Heart left ventricle (tissue), 16 donors: Measurements from ENCODE around the gene MRPL40. TPM values are rescaled to one million over a fixed set of nuclear protein-coding genes. Genes with fewer than 3 reads are reported as not detected.

ENCODE experiments used
- ATAC-seq, 4 donors: fragments of 200-7000 bp; cut with Tn5 transposase; one replicate each; pipeline ENCODE4 v1.9.1; 2020 to 2022; ENCODE audit warnings: moderate library complexity in 4 of 4, mild to moderate bottlenecking in 3 of 4, moderate number of reproducible peaks in 1 of 4
- DNase-seq, 5 donors: peaks; one replicate each; pipeline ENCODE4 v3.0.0-alpha.2; 2020
- H3K27ac ChIP-seq, 12 donors: fragments of 200-600 bp; sonication (generic) in 4 of 12; one replicate each; pipeline versions ENCODE4 v1.5.0 to v1.8.0; 2016 to 2022; ENCODE audit warnings: mild to moderate bottlenecking in 2 of 12
- H3K27me3 ChIP-seq, 9 donors: fragments of 200-600 bp; sonication (generic) in 2 of 9; one replicate each; pipeline versions ENCODE4 v1.5.1 to v1.8.0; 2016 to 2022; ENCODE audit warnings: mild to moderate bottlenecking in 3 of 9
- H3K36me3 ChIP-seq, 9 donors: fragments of 200-600 bp; sonication (generic) in 2 of 9; one replicate each; pipeline versions ENCODE4 v1.5.0 to v1.8.0; 2018 to 2022; ENCODE audit warnings: mild to moderate bottlenecking in 2 of 9
- H3K4me1 ChIP-seq, 12 donors: fragments of 200-600 bp; sonication (generic) in 4 of 12; one replicate each; pipeline versions ENCODE4 v1.5.0 to v1.8.0; 2016 to 2022; ENCODE audit warnings: mild to moderate bottlenecking in 3 of 12
- H3K4me3 ChIP-seq, 12 donors: fragments of 200-600 bp; sonication (generic) in 4 of 12; one replicate each; pipeline versions ENCODE4 v1.5.0 to v1.8.0; 2017 to 2022; ENCODE audit warnings: mild to moderate bottlenecking in 9 of 12, moderate library complexity in 4 of 12
- H3K9me3 ChIP-seq, 12 donors: fragments of 200-600 bp; sonication (generic) in 4 of 12; one replicate each; pipeline versions ENCODE4 v1.5.0 to v1.8.0; 2016 to 2022; ENCODE audit warnings: mild to moderate bottlenecking in 1 of 12
- CTCF ChIP-seq, 12 donors: fragments of 200-600 bp; sonication (generic) in 4 of 12; IDR thresholded peaks; one replicate each; pipeline versions ENCODE4 v1.5.0 to v1.8.0; 2018 to 2022; ENCODE audit warnings: antibody characterized with exemption in 12 of 12, mild to moderate bottlenecking in 5 of 12
- POLR2A ChIP-seq, 2 donors: fragments of 450-650 bp; IDR thresholded peaks; one replicate each; pipeline ENCODE4 v1.6.1; 2017; ENCODE audit warnings: antibody characterized with exemption in 2 of 2, mild to moderate bottlenecking in 2 of 2, moderate library complexity in 2 of 2
- WGBS, 4 donors: extraction: QIAGEN DNeasy Blood & Tissue Kit in 2 of 4; methylation state at CpG; one replicate each; pipeline versions ENCODE4 v1.1.5 to v1.1.7; 2013 to 2018; 5-methylcytosine and 5-hydroxymethylcytosine counted together
- intact Hi-C, 10 donors: fragments of 100-400 bp; cut with DNase I; formaldehyde crosslinking; loops; one replicate each; pipeline versions ENCODE4 v1.11.1 to v1.14.2; 2022
- polyA plus RNA-seq, 2 donors: library from polyadenylated mRNA; stranded (reverse); fragments of 200-250 nt; gene quantifications; one replicate each; pipeline ENCODE4 v1.2.3, GENCODE V29; 2013
- total RNA-seq, 9 donors: library from RNA; depleted of rRNA in 2 of 9; stranded (reverse); fragments of >200 nt in 2 of 9; fragmentation: NEBNext Ultra II Directional in 3 of 9; extraction: Animal tissue kit (Norgen Biotek cat#: 25700) in 3 of 9; gene quantifications; one replicate each; pipeline versions ENCODE4 v1.1.0 to v1.2.4, GENCODE V29; 2016 to 2023
- donor health status: ischemic (EF 13 %, LVEDD 7.1; RV severe dilation, severe dysfunction).
- donor health status: healthy with polysubstance abuse.
- donor health status: DM: no; HTN: yes; CAD: no.
- donor health status: DM: no; HTN: no; CAD: no.
- donor health status: ischemic (EF 25% LVEDD 6.9; RV normal size, moderate dysfunction).
- donor health status: ischemic (EF 25% LVEDD 5.7; RV mildly dilated, moderate dysfunction).
- donor health status: healthy.
- donor health status: DM: yes; HTN: yes; CAD: no.
- donor health status: ischemic (EF 35%, LVEDD 5.7; RV mildly dilated, moderate dysfunction).
- donor health status: nonischemic (EF 11% LVEDD 7.7; RV severe dilation, severe dysfunction).
- donor health status: DM: yes; HTN: yes; CAD: no.
- donor health status: PGD.
- donor health status: ischemic (EF 29% LVEDD 5.4; RV normal size, mild dysfunction).
- donor health status: nonischemic (EF 23%, LVEDD 6.1; RV moderate dilation, normal function).

MRPL40 gene
- total and polyA plus RNA-seq, 11 donors = 39.9 to 119 (median 54.2) TPM

GRCh38 chr22:19457828-19458428 lies 25.6 kb downstream of the MRPL40 start:
- Histone ChIP-seq H3K36me3 (peaks cover 5 to 100% (median 92%) of the 10 kb centered on the region in 9 donors), H3K4me3 (no peak overlapping the region), H3K27me3 (no peaks in the 10 kb centered on the region), H3K9me3 (no peaks in the 10 kb centered on the region), H3K27ac (no peak overlapping the region), H3K4me1 (no peaks in the 10 kb centered on the region)
- DNase-seq = no peak
- 94 to 97% (median 96%) methylated on average over 8 of the region's 8 CpGs for WGBS, 4 donors
- ATAC-seq = no peak
- no peak for TF ChIP-seq POLR2A (IDR thresholded peaks at IDR 0.05)
- no peak for TF ChIP-seq CTCF (IDR thresholded peaks at IDR 0.05)
- intact Hi-C loops = loop anchor here in 1 of 10 donors (10.0 kb wide), 1 partner anchor 273 kb away; no protein-coding TSS in a partner anchor

- H3K4me1 ChIP-seq = peaks cover 0 to 7% (median 0%) of the 10 kb centered on the region in 12 donors
- peaks cover 8 to 100% (median 92%) of the 10 kb centered on the region in 9 donors for H3K36me3 ChIP-seq
- TF ChIP-seq CTCF (IDR thresholded peaks at IDR 0.05) = no peak
- no peak for TF ChIP-seq POLR2A (IDR thresholded peaks at IDR 0.05)
- DNase-seq = no peak
- intact Hi-C loops = loop anchor here in 1 of 10 donors (10.0 kb wide), 2 partner anchors 75 to 265 kb away; no protein-coding TSS in a partner anchor
- H3K9me3 ChIP-seq = no peaks in the 10 kb centered on the region
- H3K4me3 ChIP-seq = no peak overlapping the region
- H3K27me3 ChIP-seq = no peaks in the 10 kb centered on the region
- no peak for ATAC-seq
- WGBS, 4 donors = 85 to 91% (median 89%) methylated on average over 2 of the region's 2 CpGs
- no peak overlapping the region for H3K27ac ChIP-seq
These were observed 27.7 kb downstream of the MRPL40 start for GRCh38 chr22:19460036-19460435.

- ATAC-seq (no peak), DNase-seq (no peak)
- no peak for TF ChIP-seq CTCF (IDR thresholded peaks at IDR 0.05)
- no peak for TF ChIP-seq POLR2A (IDR thresholded peaks at IDR 0.05)
- H3K9me3 ChIP-seq = no peaks in the 10 kb centered on the region
- intact Hi-C loops = loop anchor here in 1 of 10 donors (10.0 kb wide), 2 partner anchors 77 to 267 kb away; no protein-coding TSS in a partner anchor
- no peaks in the 10 kb centered on the region for H3K27me3 ChIP-seq
- H3K27ac ChIP-seq = no peak overlapping the region
- H3K36me3 ChIP-seq = peaks cover 4 to 100% (median 92%) of the 10 kb centered on the region in 9 donors
- H3K4me1 ChIP-seq = peaks cover 0 to 7% (median 0%) of the 10 kb centered on the region in 12 donors
- 85 to 92% (median 87%) methylated on average over 1 of the region's 1 CpG for WGBS, 4 donors
- no peak overlapping the region for H3K4me3 ChIP-seq
These were observed 29.2 kb downstream of the MRPL40 start for GRCh38 chr22:19461506-19461905.

- 92 to 96% (median 93%) methylated on average over 1 of the region's 1 CpG for WGBS, 4 donors
- intact Hi-C loops = loop anchor here in 1 of 10 donors (10.0 kb wide), 2 partner anchors 78 to 268 kb away; no protein-coding TSS in a partner anchor
- Histone ChIP-seq H3K4me1 (peaks cover 0 to 7% (median 0%) of the 10 kb centered on the region in 12 donors), H3K36me3 (peaks cover 2 to 100% (median 92%) of the 10 kb centered on the region in 9 donors), H3K27me3 (no peaks in the 10 kb centered on the region), H3K27ac (no peak overlapping the region), H3K4me3 (no peak overlapping the region), H3K9me3 (no peaks in the 10 kb centered on the region)
- TF ChIP-seq CTCF (IDR thresholded peaks at IDR 0.05) = no peak
- TF ChIP-seq POLR2A (IDR thresholded peaks at IDR 0.05) = no peak
- DNase-seq (no peak), ATAC-seq (no peak)
These were observed 30.7 kb downstream of the MRPL40 start for GRCh38 chr22:19463008-19463407.
